Measurements from ENCODE around the gene CIAO2B. TPM values are rescaled to one million over a fixed set of nuclear protein-coding genes. Genes with fewer than 3 reads are reported as not detected.

CIAO2B gene
- total RNA-seq, 1 experiment from 2014 or later, result 119 TPM

DNA sequence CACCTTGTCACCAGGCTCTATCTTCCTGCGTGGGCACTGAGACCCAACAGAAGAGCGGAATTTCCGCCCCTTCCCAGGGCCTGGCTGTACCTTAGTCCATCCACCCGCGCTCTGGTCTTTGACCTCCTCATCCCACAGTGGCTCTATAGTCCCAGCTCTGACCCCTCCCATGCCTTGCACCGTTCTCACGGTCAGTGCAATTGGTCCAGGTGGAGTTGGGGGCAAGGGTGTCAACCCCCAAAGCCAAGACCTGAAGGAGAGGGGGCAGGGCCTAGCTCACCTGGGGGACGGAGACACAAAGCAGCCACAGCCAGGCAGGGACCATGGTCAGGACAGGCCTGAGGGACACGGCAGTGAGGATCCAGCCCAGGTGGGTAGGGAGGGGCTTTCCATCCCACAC is 16.5 kb downstream of the CIAO2B start:
- Histone ChIP-seq H3K4me3 (ENCODE audit: low read depth, low read length) (no peak overlapping the region), H3K9me3 (no peaks in the 10 kb centered on the region), H3K4me1 (no peaks in the 10 kb centered on the region), H3K36me3 (ENCODE audit: control insufficient read depth, insufficient read depth, low read length) (no peaks in the 10 kb centered on the region), H3K27me3 (replicated peaks; ENCODE audit: control insufficient read depth, insufficient read depth, low read length) (no peaks in the 10 kb centered on the region)
- no peak for TF ChIP-seq CTCF (IDR thresholded peaks at IDR 0.05; ENCODE audit: insufficient read depth in 1 of 2, low read depth in 1 of 2, low read length in 1 of 2, severe bottlenecking in 1 of 2, unreplicated experiment in 1 of 2)
- no peak for DNase-seq
- no peaks in the 10 kb centered on the region for H3K27me3 Mint-ChIP-seq (ENCODE audit: insufficient read depth, unreplicated experiment)
- H3K4me1 Mint-ChIP-seq (ENCODE audit: low read depth, unreplicated experiment), result no peaks in the 10 kb centered on the region
- ChIA-PET POLR2A (no interaction called here), CTCF (interaction anchor here (1.1 to 1.7 kb wide), 2 partner anchors 7 to 13 kb away, joined by 3 to 4 read pairs; no protein-coding TSS in a partner anchor)
- H3K27ac Mint-ChIP-seq (ENCODE audit: unreplicated experiment), result no peak overlapping the region
- no TSS peak for BruUV-seq (replicated peaks)
- intact Hi-C loops (cut with micrococcal nuclease; ENCODE audit: unreplicated experiment), result no loop called here
- H3K36me3 Mint-ChIP-seq (ENCODE audit: insufficient read depth, unreplicated experiment), result no peaks in the 10 kb centered on the region
- H3K9me3 Mint-ChIP-seq (ENCODE audit: unreplicated experiment), result no peaks in the 10 kb centered on the region
- no peak overlapping the region for H3K4me3 Mint-ChIP-seq (ENCODE audit: unreplicated experiment)

DNA sequence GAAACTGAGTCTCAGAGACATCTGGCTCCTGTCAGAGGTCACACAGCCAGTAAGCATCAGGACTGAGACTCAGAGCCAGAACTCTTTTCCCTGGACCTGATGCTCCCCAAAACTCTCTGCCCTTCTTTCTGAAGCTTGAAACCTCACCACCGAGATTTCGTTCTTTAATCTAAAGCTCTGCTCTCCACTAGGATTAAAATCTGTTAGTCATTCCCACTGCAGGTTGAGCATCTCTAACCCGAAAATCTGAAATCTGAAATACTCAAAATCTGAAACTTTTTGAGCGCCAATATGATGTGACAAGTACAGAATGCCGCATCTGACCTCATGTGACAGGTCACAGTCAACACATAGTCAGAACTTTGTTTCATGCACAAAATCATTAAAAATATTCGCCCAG is 17.7 kb downstream of the CIAO2B start:
- no TSS peak for BruUV-seq (replicated peaks)
- Histone ChIP-seq H3K9me3 (no peaks in the 10 kb centered on the region), H3K27me3 (replicated peaks; ENCODE audit: control insufficient read depth, insufficient read depth, low read length) (no peaks in the 10 kb centered on the region), H3K36me3 (ENCODE audit: control insufficient read depth, insufficient read depth, low read length) (no peaks in the 10 kb centered on the region), H3K4me3 (ENCODE audit: low read depth, low read length) (no peak overlapping the region), H3K4me1 (no peaks in the 10 kb centered on the region)
- no peak for TF ChIP-seq CTCF (IDR thresholded peaks at IDR 0.05; ENCODE audit: insufficient read depth in 1 of 2, low read depth in 1 of 2, low read length in 1 of 2, severe bottlenecking in 1 of 2, unreplicated experiment in 1 of 2)
- no peaks in the 10 kb centered on the region for H3K4me1 Mint-ChIP-seq (ENCODE audit: low read depth, unreplicated experiment)
- no peaks in the 10 kb centered on the region for H3K36me3 Mint-ChIP-seq (ENCODE audit: insufficient read depth, unreplicated experiment)
- DNase-seq, result no peak
- H3K4me3 Mint-ChIP-seq (ENCODE audit: unreplicated experiment), result no peak overlapping the region
- no peak overlapping the region for H3K27ac Mint-ChIP-seq (ENCODE audit: unreplicated experiment)
- intact Hi-C loops (cut with micrococcal nuclease; ENCODE audit: unreplicated experiment), result no loop called here
- H3K27me3 Mint-ChIP-seq (ENCODE audit: insufficient read depth, unreplicated experiment), result no peaks in the 10 kb centered on the region
- H3K9me3 Mint-ChIP-seq (ENCODE audit: unreplicated experiment), result no peaks in the 10 kb centered on the region
- CTCF ChIA-PET, result no interaction called here
- POLR2A ChIA-PET, result no interaction called here

DNA sequence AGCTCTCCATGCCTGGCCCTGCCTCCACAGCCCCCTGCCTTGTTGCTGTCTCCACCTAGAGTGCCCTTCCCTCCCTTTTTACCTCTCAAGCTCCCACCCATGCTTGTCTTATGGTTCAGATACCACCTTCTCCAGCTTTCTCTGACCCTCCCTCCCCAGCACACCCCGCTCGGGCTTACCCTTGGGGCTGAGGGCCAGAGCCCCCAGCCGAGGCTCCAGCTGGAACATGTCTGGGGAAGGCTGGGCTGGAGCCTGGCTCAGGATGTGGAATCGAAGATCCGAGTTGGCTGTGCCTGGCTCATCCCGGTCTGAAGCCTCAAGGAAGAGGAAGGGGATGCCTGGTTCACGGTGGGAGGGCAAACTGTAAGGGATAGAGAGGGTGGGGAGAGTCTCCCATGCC is 19.2 kb downstream of the CIAO2B start:
- Histone ChIP-seq H3K4me1 (0 out of 2 replicates have a peak, but pooled peaks cover 5% of the 10 kb centered on the region), H3K36me3 (ENCODE audit: control insufficient read depth, insufficient read depth, low read length) (no peaks in the 10 kb centered on the region), H3K27me3 (replicated peaks; ENCODE audit: control insufficient read depth, insufficient read depth, low read length) (no peaks in the 10 kb centered on the region), H3K4me3 (ENCODE audit: low read depth, low read length) (no peak overlapping the region), H3K9me3 (no peaks in the 10 kb centered on the region)
- CTCF ChIA-PET, result no interaction called here
- Mint-ChIP-seq H3K27me3 (ENCODE audit: insufficient read depth, unreplicated experiment) (no peaks in the 10 kb centered on the region), H3K4me3 (ENCODE audit: unreplicated experiment) (no peak overlapping the region), H3K36me3 (ENCODE audit: insufficient read depth, unreplicated experiment) (no peaks in the 10 kb centered on the region), H3K27ac (ENCODE audit: unreplicated experiment) (no peak overlapping the region), H3K9me3 (ENCODE audit: unreplicated experiment) (no peaks in the 10 kb centered on the region), H3K4me1 (ENCODE audit: low read depth, unreplicated experiment) (no peaks in the 10 kb centered on the region)
- TF ChIP-seq CTCF (IDR thresholded peaks at IDR 0.05; ENCODE audit: insufficient read depth in 1 of 2, low read depth in 1 of 2, low read length in 1 of 2, severe bottlenecking in 1 of 2, unreplicated experiment in 1 of 2), result no peak
- intact Hi-C loops (cut with micrococcal nuclease; ENCODE audit: unreplicated experiment), result no loop called here
- DNase-seq, result no peak
- POLR2A ChIA-PET, result no interaction called here
- BruUV-seq (replicated peaks), result no TSS peak

All from Caco-2 (cell line).